Osteoblast (primary cell): ENCODE data around the gene DDR1. TPM values are rescaled to one million over a fixed set of nuclear protein-coding genes. Genes with fewer than 3 reads are reported as not detected.

Source experiments
- DNase-seq: peaks from one replicate; pipeline ENCODE4 v3.0.0; 2011; ENCODE audit warnings: low spot score, mixed read lengths; ENCODE audit not compliant: insufficient read length; ENCODE audit errors: missing footprints
- H2AFZ ChIP-seq: 2 replicates; pipeline ENCODE4 v1.6.0; 2011; ENCODE audit warnings: mild to moderate bottlenecking, low read length
- H3K27ac ChIP-seq: 2 replicates; pipeline ENCODE4 v1.5.1; 2011; ENCODE audit warnings: mild to moderate bottlenecking, low read depth, low read length, moderate library complexity
- H3K27me3 ChIP-seq: 2 replicates; pipeline ENCODE4 v1.6.0; 2012; ENCODE audit warnings: mild to moderate bottlenecking, control low read depth, inconsistent platforms, low read length, moderate library complexity; ENCODE audit not compliant: insufficient read depth
- H3K36me3 ChIP-seq: 2 replicates; pipeline ENCODE4 v1.5.1; 2011; ENCODE audit warnings: mild to moderate bottlenecking, low read length, control low read depth, moderate library complexity; ENCODE audit not compliant: insufficient read depth
- H3K4me1 ChIP-seq: 2 replicates; pipeline ENCODE4 v1.5.1; 2011; ENCODE audit warnings: mild to moderate bottlenecking, low read length, control low read depth, moderate library complexity; ENCODE audit not compliant: insufficient read depth
- H3K4me2 ChIP-seq: 2 replicates; pipeline ENCODE4 v1.6.0; 2011; ENCODE audit warnings: mild to moderate bottlenecking, low read length; ENCODE audit not compliant: insufficient read depth
- H3K4me3 ChIP-seq: fragments of 200-600 bp; sonication (generic); 3 replicates; pipeline ENCODE4 v1.5.1; 2012; ENCODE audit warnings: mild to moderate bottlenecking, low read length, inconsistent platforms; ENCODE audit not compliant: insufficient read depth
- H3K79me2 ChIP-seq: 2 replicates; pipeline ENCODE4 v1.6.0; 2012; ENCODE audit warnings: mild to moderate bottlenecking, low read length, control low read depth, inconsistent platforms; ENCODE audit not compliant: insufficient read depth
- H3K9me3 ChIP-seq: 2 replicates; pipeline ENCODE4 v1.5.1; 2011; ENCODE audit warnings: low read depth, low read length, control low read depth
- H4K20me1 ChIP-seq: 2 replicates; pipeline ENCODE4 v1.6.0; 2012; ENCODE audit warnings: mild to moderate bottlenecking, low read length, control low read depth; ENCODE audit not compliant: insufficient read depth
- CTCF ChIP-seq: IDR thresholded peaks from 2 replicates; pipeline ENCODE4 v1.5.1; 2011; ENCODE audit warnings: mild to moderate bottlenecking, low read depth, low read length, moderate library complexity; ENCODE audit errors: extremely low read depth
- total RNA-seq: library from RNA; depleted of rRNA; stranded (reverse); fragments of >200 nt; gene quantifications from 2 replicates; pipeline ENCODE4 v1.2.3, GENCODE V29; 2012

The DDR1 gene
- total RNA-seq, 1 donor, result 22.4 TPM

DNA sequence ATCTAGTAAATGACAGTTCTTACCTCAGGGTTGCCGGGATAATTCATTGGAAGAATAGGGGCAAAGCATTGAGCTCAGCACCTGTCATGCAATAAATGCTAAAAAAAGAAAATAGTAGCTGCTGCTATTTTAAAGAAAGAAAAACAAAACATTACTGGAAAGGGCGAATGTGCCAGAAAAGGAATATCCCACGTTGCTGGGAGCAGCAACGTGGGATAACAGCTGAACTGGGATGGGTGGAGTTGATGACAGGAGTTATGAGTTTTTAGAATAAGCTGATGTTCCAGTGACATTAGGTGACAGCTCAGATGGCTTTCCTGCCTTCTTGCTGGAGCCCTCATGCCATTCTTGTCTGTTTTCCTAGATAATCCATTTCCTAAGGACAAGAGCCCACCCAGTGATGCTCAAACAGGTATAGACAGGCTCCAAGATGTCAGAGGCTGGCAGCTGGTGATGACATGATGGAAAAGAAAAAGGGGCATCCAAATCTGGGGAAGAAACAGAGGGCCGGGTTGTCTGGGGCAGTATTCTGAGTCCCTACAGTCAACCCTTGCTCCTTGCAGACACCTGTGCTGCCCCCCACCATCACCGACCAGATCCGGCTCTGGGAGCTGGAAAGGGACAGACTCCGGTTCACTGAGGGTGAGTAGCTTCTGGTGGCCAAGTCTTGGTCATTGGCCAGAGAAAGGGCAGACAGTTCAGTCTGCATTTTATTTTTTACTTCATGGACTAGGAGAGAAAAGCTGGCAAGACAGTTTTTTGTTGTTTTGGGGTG, 28.6 kb downstream of the DDR1 start:
- peaks cover 44% of the 10 kb centered on the region for H3K36me3 ChIP-seq
- peaks cover 29% of the 10 kb centered on the region for H3K4me1 ChIP-seq
- no peak for TF ChIP-seq CTCF
- DNase-seq, result peak; percentile 60
- no peak overlapping the region for H3K4me2 ChIP-seq
- no peak overlapping the region for H2AFZ ChIP-seq
- no peaks in the 10 kb centered on the region for H3K9me3 ChIP-seq
- no peak overlapping the region for H3K27ac ChIP-seq
- H3K27me3 ChIP-seq, result no peaks in the 10 kb centered on the region
- peaks cover 3% of the 10 kb centered on the region for H4K20me1 ChIP-seq
- H3K4me3 ChIP-seq, result no peak overlapping the region
- peaks cover 15% of the 10 kb centered on the region for H3K79me2 ChIP-seq

- Histone ChIP-seq H3K79me2 (peaks cover 9% of the 10 kb centered on the region), H3K9me3 (no peaks in the 10 kb centered on the region), H3K27me3 (no peaks in the 10 kb centered on the region), H3K4me1 (peaks cover 25% of the 10 kb centered on the region), H3K27ac (peak overlapping the region; percentile 32), H3K4me2 (peak overlapping the region; percentile 91), H4K20me1 (peaks cover 3% of the 10 kb centered on the region), H2AFZ (peak overlapping the region; percentile 86), H3K36me3 (peaks cover 51% of the 10 kb centered on the region), H3K4me3 (peak overlapping the region; percentile 71)
- no peak for TF ChIP-seq CTCF
- peak; percentile 34 for DNase-seq
These were observed 29.4 kb downstream of the DDR1 start for GRCh38 chr6:30913721-30914075.

DNA sequence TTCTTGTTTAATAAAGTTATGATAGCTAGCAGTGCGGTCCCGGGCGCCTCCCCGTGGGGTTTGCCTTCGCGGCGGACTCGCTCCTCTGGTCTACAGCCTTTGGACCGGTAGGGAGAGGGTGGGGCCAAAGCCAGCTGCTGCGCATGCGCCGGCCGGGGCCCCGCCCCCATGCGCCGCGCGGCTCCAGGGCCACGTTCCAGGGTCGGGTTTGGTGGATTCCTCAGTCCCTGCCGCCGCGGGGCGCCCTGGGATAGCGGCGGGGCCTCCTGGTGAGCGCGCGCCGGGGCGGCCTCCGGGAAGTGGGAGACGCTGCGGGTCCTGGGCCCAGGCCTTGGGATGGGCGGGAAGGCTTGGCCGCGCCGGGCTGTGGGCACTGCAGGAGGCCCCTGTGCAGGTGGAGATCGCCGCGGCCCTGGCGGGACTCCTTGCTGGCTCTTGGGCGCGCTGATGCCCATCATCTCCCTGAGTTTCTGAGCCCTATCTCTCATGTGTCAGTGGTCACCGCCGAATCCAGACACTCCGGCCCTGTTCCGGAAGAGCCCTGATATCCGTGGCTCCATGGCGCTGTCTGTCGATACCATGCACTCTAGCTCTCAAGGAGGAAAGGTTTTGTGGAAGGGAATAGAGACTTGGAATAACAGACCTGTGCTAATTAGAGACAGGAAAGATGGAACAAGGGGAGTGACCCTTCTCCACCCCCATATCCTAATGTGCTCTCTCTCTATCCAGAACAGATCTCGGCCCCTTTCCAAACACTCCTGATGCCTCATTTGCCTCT, 29.9 kb downstream of the DDR1 start, which contains the start of gene VARS2:
Gene VARS2 (plus strand): TSS at position 163 of the 778 bp plus-strand sequence. CDS start 599 bp downstream, at position 762.
- no peaks in the 10 kb centered on the region for H3K9me3 ChIP-seq
- H3K4me2 ChIP-seq, result peak within 1 kb of the TSS; percentile 91
- peaks cover 53% of the 10 kb centered on the region for H3K36me3 ChIP-seq
- H3K4me3 ChIP-seq, result peak within 1 kb of the TSS; percentile 71
- peaks cover 3% of the 10 kb centered on the region for H3K79me2 ChIP-seq
- H4K20me1 ChIP-seq, result peaks cover 1% of the 10 kb centered on the region
- peak within 1 kb of the TSS; percentile 86 for H2AFZ ChIP-seq
- peak; percentile 30 for TF ChIP-seq CTCF
- peak; percentile 99 for DNase-seq
- H3K4me1 ChIP-seq, result peaks cover 20% of the 10 kb centered on the region
- H3K27ac ChIP-seq, result peak within 1 kb of the TSS; percentile 68
- no peaks in the 10 kb centered on the region for H3K27me3 ChIP-seq
